Effector memory CD4-positive, alpha-beta T cell (primary cell): ENCODE data around the gene MCM6.

ENCODE experiments used
- DNase-seq, 3 donors: peaks; one replicate each; pipeline ENCODE4 v3.0.0-alpha.2; 2020
- H3K27ac ChIP-seq: 2 replicates; pipeline ENCODE4 v1.7.0; 2013; ENCODE audit warnings: mild to moderate bottlenecking, low read length, moderate library complexity; ENCODE audit not compliant: insufficient read depth, poor library complexity, severe bottlenecking
- H3K27me3 ChIP-seq: replicated peaks from 2 replicates; pipeline ENCODE4 v1.7.0; 2013; ENCODE audit warnings: mild to moderate bottlenecking, low read length; ENCODE audit not compliant: insufficient read depth, control insufficient read depth, poor library complexity, severe bottlenecking
- H3K36me3 ChIP-seq: 2 replicates; pipeline ENCODE4 v1.7.0; 2013; ENCODE audit warnings: mild to moderate bottlenecking, low read length, moderate library complexity; ENCODE audit not compliant: control insufficient read depth, insufficient read depth
- H3K4me1 ChIP-seq: 2 replicates; pipeline ENCODE4 v1.7.0; 2013; ENCODE audit warnings: low read length, mild to moderate bottlenecking; ENCODE audit not compliant: control insufficient read depth, insufficient read depth, poor library complexity, severe bottlenecking
- H3K4me3 ChIP-seq: 2 replicates; pipeline ENCODE4 v1.7.0; 2013; ENCODE audit warnings: low read length, low read depth, mild to moderate bottlenecking; ENCODE audit not compliant: insufficient read depth, poor library complexity, severe bottlenecking
- H3K9me3 ChIP-seq: 2 replicates; pipeline ENCODE4 v1.7.0; 2013; ENCODE audit warnings: mild to moderate bottlenecking, low read length, moderate library complexity; ENCODE audit not compliant: control insufficient read depth
- total RNA-seq, 3 donors: gene quantifications; one replicate each; lab custom pipeline; 2026; lab: John Stamatoyannopoulos, UW

MCM6 gene
- total RNA-seq = 30.5 to 43.2 (median 34.4) reads per million in 3 donors

GRCh38 chr2:135876066-135876711, at the start of gene MCM6:
Gene MCM6, minus strand, starts transcription at chr2:135876443. Its CDS starts 78 bp downstream, at chr2:135876365.
- peaks cover 4% of the 10 kb centered on the region for H3K36me3 ChIP-seq
- H3K27me3 ChIP-seq = no peaks in the 10 kb centered on the region
- H3K4me3 ChIP-seq = peak within 1 kb of the TSS; percentile 83
- DNase-seq = peak; percentile 95 to 98 (median 96)
- H3K27ac ChIP-seq = peak within 1 kb of the TSS; percentile 86
- H3K4me1 ChIP-seq = peaks cover 10% of the 10 kb centered on the region
- no peaks in the 10 kb centered on the region for H3K9me3 ChIP-seq

- no peaks in the 10 kb centered on the region for H3K9me3 ChIP-seq
- H3K27me3 ChIP-seq = no peaks in the 10 kb centered on the region
- no peak overlapping the region for H3K4me3 ChIP-seq
- no peaks in the 10 kb centered on the region for H3K4me1 ChIP-seq
- peaks cover 16% of the 10 kb centered on the region for H3K36me3 ChIP-seq
- no peak for DNase-seq
- H3K27ac ChIP-seq = no peak overlapping the region
These were observed 49.3 kb upstream of the MCM6 start for GRCh38 chr2:135925571-135925970.

GRCh38 chr2:135916207-135916606, 40.0 kb upstream of the MCM6 start:
- no peaks in the 10 kb centered on the region for H3K9me3 ChIP-seq
- no peak overlapping the region for H3K4me3 ChIP-seq
- peaks cover 7% of the 10 kb centered on the region for H3K36me3 ChIP-seq
- no peaks in the 10 kb centered on the region for H3K4me1 ChIP-seq
- DNase-seq = no peak
- H3K27ac ChIP-seq = no peak overlapping the region
- H3K27me3 ChIP-seq = no peaks in the 10 kb centered on the region

GRCh38 chr2:135914485-135914884, 38.2 kb upstream of the MCM6 start:
- no peak for DNase-seq
- H3K27ac ChIP-seq = no peak overlapping the region
- no peak overlapping the region for H3K4me3 ChIP-seq
- H3K27me3 ChIP-seq = no peaks in the 10 kb centered on the region
- H3K4me1 ChIP-seq = no peaks in the 10 kb centered on the region
- H3K36me3 ChIP-seq = peaks cover 21% of the 10 kb centered on the region
- H3K9me3 ChIP-seq = no peaks in the 10 kb centered on the region

GRCh38 chr2:135913727-135914365, 37.6 kb upstream of the MCM6 start:
- no peaks in the 10 kb centered on the region for H3K9me3 ChIP-seq
- DNase-seq = peak in 1 of 3 donors; percentile 32
- peaks cover 24% of the 10 kb centered on the region for H3K36me3 ChIP-seq
- H3K4me1 ChIP-seq = no peaks in the 10 kb centered on the region
- H3K4me3 ChIP-seq = no peak overlapping the region
- no peaks in the 10 kb centered on the region for H3K27me3 ChIP-seq
- no peak overlapping the region for H3K27ac ChIP-seq

GRCh38 chr2:135909976-135910375, 33.7 kb upstream of the MCM6 start:
- Histone ChIP-seq H3K27ac (no peak overlapping the region), H3K9me3 (no peaks in the 10 kb centered on the region), H3K4me3 (no peak overlapping the region), H3K27me3 (no peaks in the 10 kb centered on the region), H3K4me1 (no peaks in the 10 kb centered on the region), H3K36me3 (peaks cover 24% of the 10 kb centered on the region)
- no peak for DNase-seq

GRCh38 chr2:135905679-135906078, 29.4 kb upstream of the MCM6 start:
- Histone ChIP-seq H3K36me3 (peaks cover 13% of the 10 kb centered on the region), H3K4me1 (no peaks in the 10 kb centered on the region), H3K27me3 (no peaks in the 10 kb centered on the region), H3K4me3 (no peak overlapping the region), H3K27ac (no peak overlapping the region), H3K9me3 (no peaks in the 10 kb centered on the region)
- DNase-seq = no peak

- H3K27ac ChIP-seq = no peak overlapping the region
- H3K27me3 ChIP-seq = no peaks in the 10 kb centered on the region
- no peak for DNase-seq
- H3K9me3 ChIP-seq = no peaks in the 10 kb centered on the region
- H3K4me1 ChIP-seq = no peaks in the 10 kb centered on the region
- H3K36me3 ChIP-seq = peaks cover 2% of the 10 kb centered on the region
- no peak overlapping the region for H3K4me3 ChIP-seq
These were observed 28.2 kb upstream of the MCM6 start for GRCh38 chr2:135904341-135904989.

- Histone ChIP-seq H3K4me1 (no peaks in the 10 kb centered on the region), H3K4me3 (no peak overlapping the region), H3K27me3 (no peaks in the 10 kb centered on the region), H3K27ac (no peak overlapping the region), H3K36me3 (no peaks in the 10 kb centered on the region), H3K9me3 (no peaks in the 10 kb centered on the region)
- no peak for DNase-seq
These were observed 27.4 kb upstream of the MCM6 start for GRCh38 chr2:135903650-135904049.

GRCh38 chr2:135899567-135899966, 23.3 kb upstream of the MCM6 start:
- Histone ChIP-seq H3K27me3 (no peaks in the 10 kb centered on the region), H3K4me3 (no peak overlapping the region), H3K4me1 (no peaks in the 10 kb centered on the region), H3K9me3 (no peaks in the 10 kb centered on the region), H3K36me3 (no peaks in the 10 kb centered on the region), H3K27ac (no peak overlapping the region)
- DNase-seq = no peak
